ENCODE results near the gene NTM.
A peak's percentile ranks its signal among the peaks of the same experiment; 100 is the strongest.

Gene NTM

GRCh38 chr11:131615611-131616010 is 245.2 kb downstream of the NTM start:
- Histone ChIP-seq H3K9me3 (replicated peaks in 1 of 2; ENCODE audit: control insufficient read depth in 2 of 2, insufficient read depth in 1 of 2, low read depth in 1 of 2, low read length in 2 of 2) (no peaks in the 10 kb centered on the region), H4K91ac (ENCODE audit: low read depth, low read length, poor library complexity) (no peak overlapping the region), H2BK120ac (ENCODE audit: low read depth, low read length) (no peak overlapping the region), H3K4me2 (ENCODE audit: insufficient read depth, low read length, poor library complexity, severe bottlenecking) (no peak overlapping the region), H2AK5ac (ENCODE audit: low read depth, low read length) (no peak overlapping the region), H3K36me3 (replicated peaks in 1 of 2; ENCODE audit: control insufficient read depth in 2 of 2, insufficient read depth in 2 of 2, low read length in 2 of 2) (no peaks in the 10 kb centered on the region), H3K79me1 (ENCODE audit: low read depth, low read length) (no peaks in the 10 kb centered on the region), H3K18ac (ENCODE audit: low read length) (peak overlapping the region; percentile 12), H3K4ac (ENCODE audit: low read length) (no peak overlapping the region), H4K8ac (ENCODE audit: low read depth, low read length) (no peak overlapping the region), H2BK5ac (ENCODE audit: low read length) (no peak overlapping the region), H3K4me3 (ENCODE audit: low read length in 2 of 2) (no peak overlapping the region), H3K27me3 (ENCODE audit: control insufficient read depth in 3 of 3, insufficient read depth in 3 of 3, low read depth in 1 of 3, low read length in 3 of 3) (no peaks in the 10 kb centered on the region), H3K27ac (replicated peaks; ENCODE audit: low read length) (no peak overlapping the region), H3K23ac (ENCODE audit: low read depth, low read length, poor library complexity) (no peak overlapping the region), H2BK15ac (ENCODE audit: low read length) (no peak overlapping the region), H2BK12ac (ENCODE audit: low read length) (no peak overlapping the region), H3K9ac (ENCODE audit: low read depth, low read length, poor library complexity) (no peak overlapping the region), H3K4me1 (ENCODE audit: control insufficient read depth in 2 of 2, insufficient read depth in 1 of 2, low read depth in 1 of 2, low read length in 2 of 2) (no peaks in the 10 kb centered on the region), H2AFZ (ENCODE audit: low read length) (no peak overlapping the region), H3K14ac (ENCODE audit: low read length) (no peak overlapping the region)
- no CpG with 5 or more reads among the region's 11 CpGs for WGBS, 2 donors (ENCODE audit: extremely low coverage in 2 of 2, insufficient read length in 2 of 2, insufficient replicate concordance in 1 of 2)
- DNase-seq (ENCODE audit: low spot score), result no peak

DNA sequence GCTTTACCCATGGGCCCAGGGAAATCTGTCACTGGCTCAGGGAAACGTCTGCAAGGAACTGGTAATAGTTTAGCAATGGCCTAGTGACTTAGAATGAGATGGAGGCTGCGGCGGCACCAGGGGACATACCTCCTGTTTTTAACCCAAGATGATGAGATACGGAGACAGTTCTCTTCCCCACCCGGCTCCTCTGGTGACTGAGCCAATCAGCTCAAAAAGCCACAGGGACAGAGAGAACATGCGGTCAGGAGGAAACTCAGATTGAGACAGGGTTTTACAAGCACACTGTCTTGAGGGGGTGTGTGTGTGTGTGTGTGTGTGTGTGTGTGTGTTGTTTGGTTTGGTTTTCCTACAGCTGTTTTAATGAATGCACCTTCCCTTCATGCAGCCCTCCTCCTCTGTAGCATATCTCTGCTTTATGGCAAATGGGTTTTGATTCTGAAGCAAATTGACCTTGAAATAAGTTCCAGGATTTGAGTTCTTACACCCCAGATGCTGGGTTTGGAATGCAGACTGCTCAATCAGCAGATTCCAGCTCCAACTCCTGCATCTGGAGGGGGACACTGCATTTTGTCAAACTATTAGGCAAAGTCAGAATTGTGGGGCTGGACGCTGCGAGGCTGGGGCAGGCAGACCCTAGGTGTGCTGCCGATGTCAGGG is 246.2 kb downstream of the NTM start:
- Histone ChIP-seq H3K23ac (ENCODE audit: low read depth, low read length, poor library complexity) (no peak overlapping the region), H4K91ac (ENCODE audit: low read depth, low read length, poor library complexity) (no peak overlapping the region), H3K4me1 (ENCODE audit: control insufficient read depth in 2 of 2, insufficient read depth in 1 of 2, low read depth in 1 of 2, low read length in 2 of 2) (no peaks in the 10 kb centered on the region), H2AFZ (ENCODE audit: low read length) (no peak overlapping the region), H3K79me1 (ENCODE audit: low read depth, low read length) (no peaks in the 10 kb centered on the region), H3K9ac (ENCODE audit: low read depth, low read length, poor library complexity) (no peak overlapping the region), H3K14ac (ENCODE audit: low read length) (no peak overlapping the region), H3K27me3 (ENCODE audit: control insufficient read depth in 3 of 3, insufficient read depth in 3 of 3, low read depth in 1 of 3, low read length in 3 of 3) (no peaks in the 10 kb centered on the region), H3K27ac (replicated peaks; ENCODE audit: low read length) (no peak overlapping the region), H3K4ac (ENCODE audit: low read length) (no peak overlapping the region), H3K36me3 (replicated peaks in 1 of 2; ENCODE audit: control insufficient read depth in 2 of 2, insufficient read depth in 2 of 2, low read length in 2 of 2) (no peaks in the 10 kb centered on the region), H2BK15ac (ENCODE audit: low read length) (no peak overlapping the region), H2BK12ac (ENCODE audit: low read length) (no peak overlapping the region), H4K8ac (ENCODE audit: low read depth, low read length) (no peak overlapping the region), H3K9me3 (replicated peaks in 1 of 2; ENCODE audit: control insufficient read depth in 2 of 2, insufficient read depth in 1 of 2, low read depth in 1 of 2, low read length in 2 of 2) (no peaks in the 10 kb centered on the region), H2BK5ac (ENCODE audit: low read length) (no peak overlapping the region), H3K4me3 (ENCODE audit: low read length in 2 of 2) (no peak overlapping the region), H3K18ac (ENCODE audit: low read length) (no peak overlapping the region), H3K4me2 (ENCODE audit: insufficient read depth, low read length, poor library complexity, severe bottlenecking) (no peak overlapping the region), H2BK120ac (ENCODE audit: low read depth, low read length) (no peak overlapping the region), H2AK5ac (ENCODE audit: low read depth, low read length) (no peak overlapping the region)
- no CpG with 5 or more reads among the region's 9 CpGs for WGBS, 2 donors (ENCODE audit: extremely low coverage in 2 of 2, insufficient read length in 2 of 2, insufficient replicate concordance in 1 of 2)
- no peak for DNase-seq (ENCODE audit: low spot score)

DNA sequence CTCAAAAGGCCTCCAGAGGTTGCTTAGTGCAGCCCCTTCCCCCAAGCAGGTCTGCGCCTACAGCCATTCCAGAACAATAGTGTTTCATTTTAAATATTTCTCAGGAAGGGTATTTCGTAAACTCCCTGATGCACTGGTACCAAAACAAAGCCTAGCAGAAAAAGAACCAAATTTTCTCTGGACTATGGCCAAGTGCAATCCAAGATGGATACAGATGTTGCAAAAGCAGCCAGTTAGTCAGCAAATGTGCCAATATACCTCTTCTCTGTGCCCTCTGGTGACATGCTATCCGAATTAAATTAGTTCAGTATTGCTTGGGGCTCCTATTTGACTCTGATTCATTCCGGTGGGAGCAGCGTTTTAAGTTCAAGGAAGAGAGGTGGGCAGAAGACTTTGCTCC is 247.8 kb downstream of the NTM start:
- H2BK15ac ChIP-seq (ENCODE audit: low read length), result no peak overlapping the region
- H3K27me3 ChIP-seq (ENCODE audit: control insufficient read depth in 3 of 3, insufficient read depth in 3 of 3, low read depth in 1 of 3, low read length in 3 of 3), result no peaks in the 10 kb centered on the region
- H2AK5ac ChIP-seq (ENCODE audit: low read depth, low read length), result no peak overlapping the region
- no CpG with 5 or more reads among the region's 5 CpGs for WGBS, 2 donors (ENCODE audit: extremely low coverage in 2 of 2, insufficient read length in 2 of 2, insufficient replicate concordance in 1 of 2)
- H3K4ac ChIP-seq (ENCODE audit: low read length), result no peak overlapping the region
- H3K23ac ChIP-seq (ENCODE audit: low read depth, low read length, poor library complexity), result no peak overlapping the region
- H3K9ac ChIP-seq (ENCODE audit: low read depth, low read length, poor library complexity), result no peak overlapping the region
- no peaks in the 10 kb centered on the region for H3K9me3 ChIP-seq (replicated peaks in 1 of 2; ENCODE audit: control insufficient read depth in 2 of 2, insufficient read depth in 1 of 2, low read depth in 1 of 2, low read length in 2 of 2)
- no peak overlapping the region for H2AFZ ChIP-seq (ENCODE audit: low read length)
- DNase-seq (ENCODE audit: low spot score), result no peak
- no peak overlapping the region for H3K18ac ChIP-seq (ENCODE audit: low read length)
- H2BK120ac ChIP-seq (ENCODE audit: low read depth, low read length), result no peak overlapping the region
- no peak overlapping the region for H3K4me3 ChIP-seq (ENCODE audit: low read length in 2 of 2)
- H3K14ac ChIP-seq (ENCODE audit: low read length), result no peak overlapping the region
- no peak overlapping the region for H4K91ac ChIP-seq (ENCODE audit: low read depth, low read length, poor library complexity)
- H3K27ac ChIP-seq (replicated peaks; ENCODE audit: low read length), result no peak overlapping the region
- no peak overlapping the region for H2BK5ac ChIP-seq (ENCODE audit: low read length)
- no peak overlapping the region for H2BK12ac ChIP-seq (ENCODE audit: low read length)
- no peaks in the 10 kb centered on the region for H3K36me3 ChIP-seq (replicated peaks in 1 of 2; ENCODE audit: control insufficient read depth in 2 of 2, insufficient read depth in 2 of 2, low read length in 2 of 2)
- H4K8ac ChIP-seq (ENCODE audit: low read depth, low read length), result no peak overlapping the region
- no peak overlapping the region for H3K4me2 ChIP-seq (ENCODE audit: insufficient read depth, low read length, poor library complexity, severe bottlenecking)
- H3K79me1 ChIP-seq (ENCODE audit: low read depth, low read length), result no peaks in the 10 kb centered on the region
- H3K4me1 ChIP-seq (ENCODE audit: control insufficient read depth in 2 of 2, insufficient read depth in 1 of 2, low read depth in 1 of 2, low read length in 2 of 2), result no peaks in the 10 kb centered on the region

GRCh38 chr11:131622193-131622592 is 251.8 kb downstream of the NTM start:
- Histone ChIP-seq H3K18ac (ENCODE audit: low read length) (no peak overlapping the region), H4K91ac (ENCODE audit: low read depth, low read length, poor library complexity) (no peak overlapping the region), H3K4me3 (ENCODE audit: low read length in 2 of 2) (no peak overlapping the region), H2BK12ac (ENCODE audit: low read length) (no peak overlapping the region), H2BK15ac (ENCODE audit: low read length) (no peak overlapping the region), H3K4me1 (ENCODE audit: control insufficient read depth in 2 of 2, insufficient read depth in 1 of 2, low read depth in 1 of 2, low read length in 2 of 2) (no peaks in the 10 kb centered on the region), H3K9me3 (replicated peaks in 1 of 2; ENCODE audit: control insufficient read depth in 2 of 2, insufficient read depth in 1 of 2, low read depth in 1 of 2, low read length in 2 of 2) (no peaks in the 10 kb centered on the region), H3K36me3 (replicated peaks in 1 of 2; ENCODE audit: control insufficient read depth in 2 of 2, insufficient read depth in 2 of 2, low read length in 2 of 2) (no peaks in the 10 kb centered on the region), H2AK5ac (ENCODE audit: low read depth, low read length) (no peak overlapping the region), H3K79me1 (ENCODE audit: low read depth, low read length) (no peaks in the 10 kb centered on the region), H3K14ac (ENCODE audit: low read length) (no peak overlapping the region), H2AFZ (ENCODE audit: low read length) (no peak overlapping the region), H4K8ac (ENCODE audit: low read depth, low read length) (no peak overlapping the region), H3K23ac (ENCODE audit: low read depth, low read length, poor library complexity) (no peak overlapping the region), H2BK5ac (ENCODE audit: low read length) (no peak overlapping the region), H3K4ac (ENCODE audit: low read length) (no peak overlapping the region), H2BK120ac (ENCODE audit: low read depth, low read length) (no peak overlapping the region), H3K4me2 (ENCODE audit: insufficient read depth, low read length, poor library complexity, severe bottlenecking) (no peak overlapping the region), H3K9ac (ENCODE audit: low read depth, low read length, poor library complexity) (no peak overlapping the region), H3K27ac (replicated peaks; ENCODE audit: low read length) (no peak overlapping the region), H3K27me3 (ENCODE audit: control insufficient read depth in 3 of 3, insufficient read depth in 3 of 3, low read depth in 1 of 3, low read length in 3 of 3) (no peaks in the 10 kb centered on the region)
- WGBS, 2 donors (ENCODE audit: extremely low coverage in 2 of 2, insufficient read length in 2 of 2, insufficient replicate concordance in 1 of 2), result no CpG with 5 or more reads among the region's 8 CpGs
- no peak for DNase-seq (ENCODE audit: low spot score)

All from neuronal stem cell (in vitro differentiated cells).